Naive thymus-derived CD4-positive, alpha-beta T cell (primary cell): ENCODE results near the gene SLC25A17. TPM values are rescaled to one million over a fixed set of nuclear protein-coding genes. Genes with fewer than 3 reads are reported as not detected.
A peak's percentile ranks its signal among the peaks of the same experiment; 100 is the strongest.
"Not testable (repeated sequence)": the region's sequence is repeated elsewhere in the genome, so short reads cannot be mapped to it uniquely, and the experiment has no call there.

ENCODE experiments used
- ATAC-seq: fragments of 150-1000 bp; cut with Tn5 transposase; 2 replicates; pipeline ENCODE4 v1.10.0; 2021; ENCODE audit warnings: mild to moderate bottlenecking, moderate library complexity
- CTCF ChIA-PET: fragments of 350-600 bp; sonication (Branson Sonifier 250); formaldehyde crosslinking; loops from one replicate; lab custom pipeline; 2021; ENCODE audit warnings: antibody characterized with exemption; lab: Charles Lee
- POLR2A ChIA-PET: fragments of 350-600 bp; sonication (Branson Sonifier 250); formaldehyde crosslinking; loops from one replicate; lab custom pipeline; 2021; ENCODE audit warnings: antibody characterized with exemption, inconsistent platforms; lab: Charles Lee
- DNase-seq, 9 donors: peaks; one replicate each; pipeline versions ENCODE4 v3.0.0 to v3.0.0-alpha.2; 2020 to 2022; ENCODE audit warnings: mixed read lengths in 1 of 9
- H3K27ac ChIP-seq: one replicate; pipeline ENCODE4 v1.7.0; 2013; ENCODE audit warnings: mild to moderate bottlenecking, low read depth, low read length, moderate library complexity
- H3K27me3 ChIP-seq, 2 donors: one replicate each; pipeline ENCODE4 v1.7.0; 2013; ENCODE audit warnings: low read length in 2 of 2, mild to moderate bottlenecking in 2 of 2, moderate library complexity in 2 of 2; ENCODE audit not compliant: control insufficient read depth in 2 of 2, insufficient read depth in 2 of 2
- H3K36me3 ChIP-seq, 3 experiments: 1 replicate in 2 of 3; 2 replicates in 1 of 3; pipeline ENCODE4 v1.7.0; 2013; ENCODE audit warnings: low read length in 3 of 3, mild to moderate bottlenecking in 3 of 3, moderate library complexity in 1 of 3; ENCODE audit not compliant: insufficient read depth in 3 of 3, control insufficient read depth in 2 of 3
- H3K4me1 ChIP-seq, 2 donors: one replicate each; pipeline ENCODE4 v1.7.0; 2013; ENCODE audit warnings: low read length in 2 of 2, mild to moderate bottlenecking in 2 of 2, moderate library complexity in 1 of 2; ENCODE audit not compliant: control insufficient read depth in 2 of 2, insufficient read depth in 2 of 2
- H3K4me3 ChIP-seq: 2 replicates; pipeline ENCODE4 v1.7.0; 2013; ENCODE audit warnings: mild to moderate bottlenecking, low read length
- H3K9me3 ChIP-seq, 3 experiments: 1 replicate in 2 of 3; 2 replicates in 1 of 3; pipeline ENCODE4 v1.7.0; 2013; ENCODE audit warnings: low read length in 3 of 3; ENCODE audit not compliant: control insufficient read depth in 2 of 3
- H3K27ac Mint-ChIP-seq, 9 donors: one replicate each; pipeline ENCODE4 v1.8.0; 2020 to 2022; ENCODE audit warnings: mixed read lengths in 9 of 9, mild to moderate bottlenecking in 8 of 9, moderate library complexity in 5 of 9, inconsistent platforms in 2 of 9
- H3K27me3 Mint-ChIP-seq, 5 donors: one replicate each; pipeline ENCODE4 v1.8.0; 2021 to 2022; ENCODE audit warnings: mixed read lengths in 5 of 5, mild to moderate bottlenecking in 1 of 5
- H3K36me3 Mint-ChIP-seq, 5 donors: one replicate each; pipeline ENCODE4 v1.8.0; 2020 to 2022; ENCODE audit warnings: mixed read lengths in 5 of 5, mild to moderate bottlenecking in 3 of 5, inconsistent platforms in 1 of 5
- H3K4me1 Mint-ChIP-seq, 7 donors: one replicate each; pipeline ENCODE4 v1.8.0; 2020 to 2022; ENCODE audit warnings: mixed read lengths in 7 of 7, mild to moderate bottlenecking in 3 of 7, inconsistent platforms in 1 of 7
- H3K4me3 Mint-ChIP-seq, 10 donors: one replicate each; pipeline ENCODE4 v1.8.0; 2020 to 2022; ENCODE audit warnings: mild to moderate bottlenecking in 10 of 10, mixed read lengths in 10 of 10, moderate library complexity in 6 of 10, inconsistent platforms in 2 of 10
- H3K9me3 Mint-ChIP-seq, 11 donors: one replicate each; pipeline ENCODE4 v1.8.0; 2020 to 2022; ENCODE audit warnings: mixed read lengths in 11 of 11, mild to moderate bottlenecking in 4 of 11, inconsistent platforms in 1 of 11, moderate library complexity in 1 of 11
- intact Hi-C, 2 donors: fragments of 100-400 bp; cut with micrococcal nuclease; formaldehyde crosslinking; loops; one replicate each; pipeline ENCODE4 v1.15.1; 2023
- polyA plus RNA-seq, 2 donors: library from polyadenylated mRNA; unstranded; fragments of 300-500 nt; fragmentation: Illumina TruSeq; gene quantifications; one replicate each; pipeline ENCODE4 v1.2.3, GENCODE V29; 2021
- total RNA-seq, 6 experiments: library from RNA in 5 of 6; stranded (reverse) in 5 of 6; gene quantifications; 1 replicate in 5 of 6; 2 replicates in 1 of 6; pipeline ENCODE4 v1.2.3 and lab custom pipeline; 2021 to 2026

Gene SLC25A17
- total and polyA plus RNA-seq, 7 experiments from 2014 or later = 6.8 to 24.9 (median 14.2) TPM

DNA sequence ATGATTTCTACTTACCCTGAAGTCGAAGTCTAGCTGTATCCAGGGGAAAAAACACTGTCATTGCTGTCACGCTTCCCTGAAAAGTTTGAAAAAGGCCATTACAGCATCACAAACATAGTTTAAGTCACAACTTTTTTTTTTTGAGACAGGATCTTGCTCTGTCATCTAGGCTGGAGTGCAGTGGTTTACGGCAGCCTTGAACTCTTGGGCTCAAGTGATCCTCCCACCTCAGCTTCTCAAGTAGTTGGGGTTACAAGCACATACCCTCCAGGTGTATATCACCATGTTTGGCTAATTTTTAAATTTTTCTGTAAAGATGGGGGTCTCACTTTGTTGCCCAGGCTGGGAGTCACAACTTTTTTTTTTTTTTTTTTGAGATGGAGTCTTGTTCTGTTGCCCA is 20.1 kb downstream of the SLC25A17 start:
- no peak for DNase-seq
- no peak for ATAC-seq
- Histone ChIP-seq H3K4me3 (no peak overlapping the region), H3K4me1 (no peaks in the 10 kb centered on the region), H3K27me3 (no peaks in the 10 kb centered on the region), H3K27ac (no peak overlapping the region), H3K9me3 (no peaks in the 10 kb centered on the region), H3K36me3 (peaks cover 0 to 7% (median 0%) of the 10 kb centered on the region in 3 experiments)
- H3K9me3 Mint-ChIP-seq = no peaks in the 10 kb centered on the region
- intact Hi-C loops = no loop called here
- H3K4me1 Mint-ChIP-seq = peaks cover 0 to 15% (median 5%) of the 10 kb centered on the region in 7 donors
- no peak overlapping the region for H3K4me3 Mint-ChIP-seq
- H3K36me3 Mint-ChIP-seq = peaks cover 0 to 9% (median 4%) of the 10 kb centered on the region in 5 donors
- POLR2A ChIA-PET = interaction anchor here (0.5 kb wide), 1 partner anchor 611 kb away, joined by 4 read pairs; no protein-coding TSS in a partner anchor
- H3K27ac Mint-ChIP-seq = peak overlapping the region in 1 of 9 donors; percentile 30
- H3K27me3 Mint-ChIP-seq = no peaks in the 10 kb centered on the region
- CTCF ChIA-PET = no interaction called here

DNA sequence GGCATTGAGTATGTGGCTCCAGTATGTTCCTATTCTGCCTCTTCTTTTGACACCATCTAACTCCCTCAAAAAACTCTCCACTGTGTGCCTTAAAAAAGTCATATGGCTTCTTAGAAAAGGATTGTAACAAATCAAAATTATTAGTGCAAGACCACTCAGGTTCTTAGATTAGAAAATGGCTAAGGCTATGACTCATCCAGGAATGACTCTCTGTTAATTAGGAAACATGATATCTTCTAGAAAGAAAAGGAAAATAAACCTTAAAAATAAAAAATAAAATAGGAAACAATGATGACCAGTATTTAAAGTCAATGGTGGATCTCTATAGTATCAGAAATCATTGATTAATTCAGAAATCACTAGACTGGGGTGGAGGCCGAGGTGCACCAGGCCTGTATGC is 21.7 kb downstream of the SLC25A17 start:
- no peak overlapping the region for H3K4me3 Mint-ChIP-seq
- DNase-seq (no peak), ATAC-seq (no peak)
- ChIA-PET POLR2A (no interaction called here), CTCF (interaction anchor here (1.5 kb wide), 1 partner anchor 17 kb away, joined by 5 read pairs; no protein-coding TSS in a partner anchor)
- peak overlapping the region in 1 of 9 donors; percentile 37 for H3K27ac Mint-ChIP-seq
- Histone ChIP-seq H3K9me3 (no peaks in the 10 kb centered on the region), H3K4me3 (no peak overlapping the region), H3K27me3 (no peaks in the 10 kb centered on the region), H3K27ac (no peak overlapping the region), H3K4me1 (no peaks in the 10 kb centered on the region), H3K36me3 (peaks cover 0 to 13% (median 0%) of the 10 kb centered on the region in 3 experiments)
- peaks cover 0 to 15% (median 3%) of the 10 kb centered on the region in 7 donors for H3K4me1 Mint-ChIP-seq
- no peaks in the 10 kb centered on the region for H3K27me3 Mint-ChIP-seq
- intact Hi-C loops = no loop called here
- H3K36me3 Mint-ChIP-seq = peaks cover 0 to 21% (median 13%) of the 10 kb centered on the region in 5 donors
- H3K9me3 Mint-ChIP-seq = no peaks in the 10 kb centered on the region

DNA sequence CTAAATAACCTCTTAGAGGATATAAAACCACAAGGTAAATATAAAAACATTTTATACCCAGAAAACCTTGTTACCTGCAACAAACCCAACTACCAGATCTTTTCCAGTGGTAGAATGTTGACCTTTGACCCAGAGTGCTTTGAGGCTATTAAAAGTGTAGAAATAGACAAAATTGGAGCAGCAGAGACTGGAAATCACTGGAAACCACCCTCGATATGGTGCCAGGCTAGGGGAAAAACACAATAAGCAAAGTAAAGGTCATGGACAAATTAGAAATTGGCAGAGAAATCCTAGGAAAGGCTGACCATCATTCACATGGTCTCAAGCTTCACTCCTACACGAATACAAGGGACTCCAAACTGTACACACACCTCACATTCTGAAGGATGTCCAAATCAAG is 26.7 kb downstream of the SLC25A17 start:
- H3K9me3 ChIP-seq = no peaks in the 10 kb centered on the region
- H3K4me1 Mint-ChIP-seq = peaks cover 0 to 6% (median 0%) of the 10 kb centered on the region in 7 donors
- H3K27ac Mint-ChIP-seq = no peak overlapping the region

GRCh38 chr22:40791241-40791640 is 27.9 kb downstream of the SLC25A17 start:
- intact Hi-C loops = no loop called here
- peaks cover 0 to 24% (median 0%) of the 10 kb centered on the region in 3 experiments for H3K36me3 ChIP-seq
- POLR2A ChIA-PET = no interaction called here
- Mint-ChIP-seq H3K4me1 (peaks cover 0 to 6% (median 0%) of the 10 kb centered on the region in 7 donors), H3K4me3 (no peak overlapping the region), H3K27me3 (no peaks in the 10 kb centered on the region), H3K36me3 (peaks cover 16 to 49% (median 23%) of the 10 kb centered on the region in 5 donors), H3K9me3 (no peaks in the 10 kb centered on the region), H3K27ac (peak overlapping the region in 2 of 9 donors; percentile 41 to 57)
- ATAC-seq (no peak), DNase-seq (no peak)
- CTCF ChIA-PET = no interaction called here
- H3K4me1 ChIP-seq = no peaks in the 10 kb centered on the region
- H3K4me3 ChIP-seq = no peak overlapping the region
- H3K27ac ChIP-seq = no peak overlapping the region
- H3K27me3 ChIP-seq = no peaks in the 10 kb centered on the region
- no peaks in the 10 kb centered on the region for H3K9me3 ChIP-seq

More for the DNA sequence above, 26.7 kb downstream of the SLC25A17 start:
- H3K4me3 Mint-ChIP-seq = no peak overlapping the region
- POLR2A ChIA-PET = no interaction called here
- Histone ChIP-seq H3K4me1 (no peaks in the 10 kb centered on the region), H3K27me3 (no peaks in the 10 kb centered on the region), H3K27ac (no peak overlapping the region), H3K36me3 (peaks cover 0 to 16% (median 0%) of the 10 kb centered on the region in 3 experiments), H3K4me3 (no peak overlapping the region)
- no peaks in the 10 kb centered on the region for H3K27me3 Mint-ChIP-seq
- DNase-seq (no peak), ATAC-seq (no peak)
- H3K36me3 Mint-ChIP-seq = peaks cover 6 to 45% (median 23%) of the 10 kb centered on the region in 5 donors
- H3K9me3 Mint-ChIP-seq = no peaks in the 10 kb centered on the region
- intact Hi-C loops = no loop called here
- CTCF ChIA-PET = no interaction called here

- intact Hi-C loops = no loop called here
- Mint-ChIP-seq H3K27ac (no peak overlapping the region), H3K4me3 (no peak overlapping the region), H3K36me3 (peaks cover 16 to 56% (median 28%) of the 10 kb centered on the region in 5 donors), H3K27me3 (no peaks in the 10 kb centered on the region), H3K9me3 (no peaks in the 10 kb centered on the region), H3K4me1 (peaks cover 0 to 6% (median 0%) of the 10 kb centered on the region in 7 donors)
- no peak overlapping the region for H3K27ac ChIP-seq
- peaks cover 0 to 24% (median 0%) of the 10 kb centered on the region in 3 experiments for H3K36me3 ChIP-seq
- H3K27me3 ChIP-seq = no peaks in the 10 kb centered on the region
- no peak overlapping the region for H3K4me3 ChIP-seq
- H3K4me1 ChIP-seq = no peaks in the 10 kb centered on the region
- POLR2A ChIA-PET = no interaction called here
- ATAC-seq = no peak
- DNase-seq = no peak
- CTCF ChIA-PET = no interaction called here
- H3K9me3 ChIP-seq = no peaks in the 10 kb centered on the region
Measured at GRCh38 chr22:40789131-40789530, 30.0 kb downstream of the SLC25A17 start.

DNA sequence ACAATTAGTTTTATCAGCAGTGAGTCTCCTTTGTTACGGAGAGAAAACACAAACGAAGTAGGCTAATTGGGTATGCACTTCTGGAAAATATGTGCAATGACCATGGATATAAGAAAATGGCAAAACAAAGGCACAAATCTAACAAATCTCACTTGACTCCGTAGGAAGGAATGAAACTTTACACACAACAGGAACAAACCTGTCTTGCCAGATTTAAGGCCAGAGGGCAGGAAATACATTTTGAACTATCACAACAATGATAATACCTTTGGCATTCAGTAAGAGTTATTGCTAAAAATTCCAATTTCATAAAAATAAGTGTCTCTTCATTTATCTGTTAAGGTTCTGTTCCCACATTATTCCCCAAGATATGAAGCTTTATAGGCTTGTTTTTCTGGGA is 36.6 kb downstream of the SLC25A17 start:
- ChIA-PET CTCF (interaction anchor here (0.8 kb wide), 1 partner anchor 258 kb away, joined by 4 read pairs; no protein-coding TSS in a partner anchor), POLR2A (no interaction called here)
- peaks cover 0 to 19% (median 0%) of the 10 kb centered on the region in 3 experiments for H3K36me3 ChIP-seq
- no peak overlapping the region for H3K27ac ChIP-seq
- H3K4me3 Mint-ChIP-seq = no peak overlapping the region
- peaks cover 9 to 33% (median 19%) of the 10 kb centered on the region in 5 donors for H3K36me3 Mint-ChIP-seq
- no peaks in the 10 kb centered on the region for H3K9me3 ChIP-seq
- H3K9me3 Mint-ChIP-seq = no peaks in the 10 kb centered on the region
- DNase-seq (no peak), ATAC-seq (no peak)
- H3K27ac Mint-ChIP-seq = peak overlapping the region in 1 of 9 donors; percentile 59
- intact Hi-C loops = no loop called here
- H3K4me3 ChIP-seq = no peak overlapping the region
- H3K4me1 ChIP-seq = no peaks in the 10 kb centered on the region
- H3K27me3 ChIP-seq = no peaks in the 10 kb centered on the region
- H3K27me3 Mint-ChIP-seq = no peaks in the 10 kb centered on the region
- peaks cover 0 to 6% (median 0%) of the 10 kb centered on the region in 7 donors for H3K4me1 Mint-ChIP-seq

GRCh38 chr22:40781749-40782148 is 37.4 kb downstream of the SLC25A17 start:
- H3K27me3 Mint-ChIP-seq, H3K4me3 ChIP-seq, ATAC-seq, H3K27ac ChIP-seq, POLR2A ChIA-PET, intact Hi-C loops, CTCF ChIA-PET, H3K4me3 Mint-ChIP-seq, H3K4me1 Mint-ChIP-seq, H3K9me3 ChIP-seq, DNase-seq, H3K27me3 ChIP-seq, H3K9me3 Mint-ChIP-seq, H3K4me1 ChIP-seq, H3K27ac Mint-ChIP-seq: not testable (repeated sequence)
- H3K36me3 Mint-ChIP-seq = peaks cover 8 to 31% (median 19%) of the 10 kb centered on the region in 5 donors
- peaks cover 0 to 18% (median 0%) of the 10 kb centered on the region in 3 experiments for H3K36me3 ChIP-seq
